ENCODE results near the gene DHODH.
"Not testable (repeated sequence)": the region's sequence is repeated elsewhere in the genome, so short reads cannot be mapped to it uniquely, and the experiment has no call there.

The DHODH gene

GRCh38 chr16:72008424-72009216, at the start of gene DHODH:
Gene DHODH, plus strand, starts transcription at chr16:72008744. Its CDS starts 21 bp downstream, at chr16:72008765.
- peak; percentile 96 to 99 for DNase-seq

- DNase-seq: peak; percentile 73 to 76
Measured at GRCh38 chr16:71961066-71962039, 47.2 kb upstream of the DHODH start.

GRCh38 chr16:71963125-71963875, 45.2 kb upstream of the DHODH start:
- DNase-seq: no peak

- no peak for DNase-seq
Measured at GRCh38 chr16:71965223-71965622, 43.3 kb upstream of the DHODH start.

- no peak for DNase-seq
Measured at GRCh38 chr16:71966932-71967331, 41.6 kb upstream of the DHODH start.

- DNase-seq: no peak
Measured at GRCh38 chr16:71969353-71969752, 39.2 kb upstream of the DHODH start.

GRCh38 chr16:71971571-71971970, 37.0 kb upstream of the DHODH start:
- DNase-seq: no peak

GRCh38 chr16:71972356-71972755, 36.2 kb upstream of the DHODH start:
- DNase-seq: no peak

GRCh38 chr16:71973001-71973400, 35.5 kb upstream of the DHODH start:
- DNase-seq: no peak

- no peak for DNase-seq
Measured at GRCh38 chr16:71974068-71974818, 34.3 kb upstream of the DHODH start.

GRCh38 chr16:71985262-71985974, 23.1 kb upstream of the DHODH start:
- DNase-seq: no peak

- DNase-seq: no peak
Measured at GRCh38 chr16:71986131-71986530, 22.4 kb upstream of the DHODH start.

- no peak for DNase-seq
Measured at GRCh38 chr16:71995038-71995437, 13.5 kb upstream of the DHODH start.

- not testable (repeated sequence) for DNase-seq
Measured at GRCh38 chr16:71997578-71997977, 11.0 kb upstream of the DHODH start.

- DNase-seq: no peak
Measured at GRCh38 chr16:72001180-72001874, 7.2 kb upstream of the DHODH start.

GRCh38 chr16:72002619-72003018, 5.9 kb upstream of the DHODH start:
- DNase-seq: no peak

GRCh38 chr16:72008065-72008423, 500 bp upstream of the DHODH start:
- not testable (repeated sequence) for DNase-seq

- no peak for DNase-seq
Measured at GRCh38 chr16:72009779-72010178, 1.2 kb downstream of the DHODH start.

GRCh38 chr16:72012607-72013006, 4.1 kb downstream of the DHODH start:
- DNase-seq: no peak

GRCh38 chr16:72013389-72013788, 4.8 kb downstream of the DHODH start:
- DNase-seq: no peak

Data from stimulated activated CD4-positive, alpha-beta T cell treated with anti-CD3 and anti-CD28 coated beads, Interleukin-4, amount 100 ng/mL, for 4 hours (primary cell).